MCF 10A (cell line): ENCODE results near the gene CCDC61. TPM values are rescaled to one million over a fixed set of nuclear protein-coding genes. Genes with fewer than 3 reads are reported as not detected.
A peak's percentile ranks its signal among the peaks of the same experiment; 100 is the strongest.

Experiments
- BruUV-seq: library from RNA; stranded (reverse); fragments of 400-500 nt; replicated peaks from 2 replicates; lab custom pipeline; 2021; lab: Mats Ljungman, UMichigan
- CTCF ChIA-PET: fragments of 300-600 bp; sonication (Branson Sonifier 250); formaldehyde crosslinking; extraction: SDS; loops from one replicate; lab custom pipeline; 2021; ENCODE audit warnings: antibody characterized with exemption, inconsistent platforms; lab: Yijun Ruan, JAX
- POLR2A ChIA-PET: fragments of 300-600, 350-650 bp; sonication (Branson Sonifier 250); formaldehyde crosslinking; extraction: SDS; loops from one replicate; lab custom pipeline; 2020; ENCODE audit warnings: antibody characterized with exemption, inconsistent platforms; lab: Yijun Ruan, JAX
- DNase-seq: peaks from one replicate; pipeline ENCODE4 v3.0.0-alpha.2; 2018; ENCODE audit not compliant: unreplicated experiment
- H3K27ac Mint-ChIP-seq: one replicate; pipeline ENCODE4 v1.8.0; 2022; ENCODE audit warnings: mild to moderate bottlenecking, low read depth, mixed read lengths; ENCODE audit not compliant: unreplicated experiment
- H3K27me3 Mint-ChIP-seq: one replicate; pipeline ENCODE4 v1.8.0; 2022; ENCODE audit warnings: mixed read lengths; ENCODE audit not compliant: insufficient read depth, unreplicated experiment
- H3K36me3 Mint-ChIP-seq: one replicate; pipeline ENCODE4 v1.8.0; 2022; ENCODE audit warnings: mild to moderate bottlenecking, moderate library complexity, mixed read lengths; ENCODE audit not compliant: insufficient read depth, unreplicated experiment
- H3K4me1 Mint-ChIP-seq: one replicate; pipeline ENCODE4 v1.8.0; 2022; ENCODE audit warnings: mixed read lengths; ENCODE audit not compliant: insufficient read depth, unreplicated experiment
- H3K4me3 Mint-ChIP-seq: one replicate; pipeline ENCODE4 v1.8.0; 2022; ENCODE audit warnings: mild to moderate bottlenecking, moderate library complexity, mixed read lengths; ENCODE audit not compliant: unreplicated experiment
- H3K9me3 Mint-ChIP-seq: one replicate; pipeline ENCODE4 v1.8.0; 2022; ENCODE audit warnings: mixed read lengths; ENCODE audit not compliant: unreplicated experiment
- intact Hi-C: fragments of 100-400 bp; cut with micrococcal nuclease; formaldehyde crosslinking; loops from 2 replicates; pipeline ENCODE4 v1.14.1; 2022
- total RNA-seq: library from RNA; stranded (reverse); gene quantifications from 2 replicates; pipeline ENCODE4 v1.2.3, GENCODE V29; 2022
- TF ChIP-seq, protein P1 (sequence below): fragments of 200-600 bp; IDR thresholded peaks from one replicate; pipeline ENCODE4 v1.8.0; 2022; ENCODE audit warnings: antibody characterized with exemption, mild to moderate bottlenecking; ENCODE audit not compliant: unreplicated experiment

CCDC61 gene
- total RNA-seq, 1 experiment from 2014 or later = 18.9 TPM

- intact Hi-C loops = loop anchor here (10.0 kb wide), 1 partner anchor 111 kb away; the partner anchor contains the start of gene IRF2BP1
- Mint-ChIP-seq H3K36me3 (no peaks in the 10 kb centered on the region), H3K9me3 (no peaks in the 10 kb centered on the region), H3K27me3 (peaks cover under 1% of the 10 kb centered on the region), H3K4me3 (no peak overlapping the region), H3K27ac (no peak overlapping the region), H3K4me1 (peaks cover 33% of the 10 kb centered on the region)
- ChIA-PET CTCF (interaction anchor here (0.6 to 1.6 kb wide), 9 partner anchors 10 to 192 kb away, joined by 3 to 11 read pairs (median 4); no protein-coding TSS in a partner anchor), POLR2A (interaction anchor here (0.6 to 3.2 kb wide), 20 partner anchors 9 to 266 kb away, joined by 3 to 22 read pairs (median 6); partner anchors contain the start of genes FBXO46, IRF2BP1, MYPOP and SIX5)
- DNase-seq = no peak
- TF ChIP-seq, protein P1, sequence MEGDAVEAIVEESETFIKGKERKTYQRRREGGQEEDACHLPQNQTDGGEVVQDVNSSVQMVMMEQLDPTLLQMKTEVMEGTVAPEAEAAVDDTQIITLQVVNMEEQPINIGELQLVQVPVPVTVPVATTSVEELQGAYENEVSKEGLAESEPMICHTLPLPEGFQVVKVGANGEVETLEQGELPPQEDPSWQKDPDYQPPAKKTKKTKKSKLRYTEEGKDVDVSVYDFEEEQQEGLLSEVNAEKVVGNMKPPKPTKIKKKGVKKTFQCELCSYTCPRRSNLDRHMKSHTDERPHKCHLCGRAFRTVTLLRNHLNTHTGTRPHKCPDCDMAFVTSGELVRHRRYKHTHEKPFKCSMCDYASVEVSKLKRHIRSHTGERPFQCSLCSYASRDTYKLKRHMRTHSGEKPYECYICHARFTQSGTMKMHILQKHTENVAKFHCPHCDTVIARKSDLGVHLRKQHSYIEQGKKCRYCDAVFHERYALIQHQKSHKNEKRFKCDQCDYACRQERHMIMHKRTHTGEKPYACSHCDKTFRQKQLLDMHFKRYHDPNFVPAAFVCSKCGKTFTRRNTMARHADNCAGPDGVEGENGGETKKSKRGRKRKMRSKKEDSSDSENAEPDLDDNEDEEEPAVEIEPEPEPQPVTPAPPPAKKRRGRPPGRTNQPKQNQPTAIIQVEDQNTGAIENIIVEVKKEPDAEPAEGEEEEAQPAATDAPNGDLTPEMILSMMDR = no peak
- TSS peak; percentile 66 for BruUV-seq
Measured at GRCh38 chr19:45995715-45996385, 583 bp downstream of the CCDC61 start.

- no peaks in the 10 kb centered on the region for H3K9me3 Mint-ChIP-seq
- no TSS peak for BruUV-seq
- no peak for DNase-seq
- TF ChIP-seq, protein P1 = no peak
- H3K27ac Mint-ChIP-seq = no peak overlapping the region
- no peak overlapping the region for H3K4me3 Mint-ChIP-seq
- intact Hi-C loops = loop anchor here (10.0 kb wide), 1 partner anchor 112 kb away; the partner anchor contains the start of gene IRF2BP1
- H3K27me3 Mint-ChIP-seq = no peaks in the 10 kb centered on the region
- H3K36me3 Mint-ChIP-seq = peaks cover 6% of the 10 kb centered on the region
- peaks cover 33% of the 10 kb centered on the region for H3K4me1 Mint-ChIP-seq
- CTCF ChIA-PET = interaction anchor here (0.6 to 1.2 kb wide), 3 partner anchors 14 to 188 kb away, joined by 3 to 5 read pairs (median 5); no protein-coding TSS in a partner anchor
- POLR2A ChIA-PET = interaction anchor here (0.6 to 3.2 kb wide), 2 partner anchors 15 to 111 kb away, joined by 5 to 22 read pairs; partner anchors contain the start of gene IRF2BP1
Measured at GRCh38 chr19:45996933-45997332, 1.7 kb downstream of the CCDC61 start.

- no peak overlapping the region for H3K4me3 Mint-ChIP-seq
- no peaks in the 10 kb centered on the region for H3K9me3 Mint-ChIP-seq
- no peak for DNase-seq
- no peak overlapping the region for H3K27ac Mint-ChIP-seq
- CTCF ChIA-PET = interaction anchor here (1.1 to 2.1 kb wide), 2 partner anchors 11 to 18 kb away, joined by 3 to 8 read pairs; no protein-coding TSS in a partner anchor
- H3K36me3 Mint-ChIP-seq = peaks cover 15% of the 10 kb centered on the region
- no peaks in the 10 kb centered on the region for H3K27me3 Mint-ChIP-seq
- H3K4me1 Mint-ChIP-seq = peaks cover 33% of the 10 kb centered on the region
- POLR2A ChIA-PET = no interaction called here
- TF ChIP-seq, protein P1 = no peak
- intact Hi-C loops = loop anchor here (10.0 kb wide), 1 partner anchor 114 kb away; the partner anchor contains the start of gene IRF2BP1
- no TSS peak for BruUV-seq
Measured at GRCh38 chr19:45998834-45999233, 3.6 kb downstream of the CCDC61 start.

DNA sequence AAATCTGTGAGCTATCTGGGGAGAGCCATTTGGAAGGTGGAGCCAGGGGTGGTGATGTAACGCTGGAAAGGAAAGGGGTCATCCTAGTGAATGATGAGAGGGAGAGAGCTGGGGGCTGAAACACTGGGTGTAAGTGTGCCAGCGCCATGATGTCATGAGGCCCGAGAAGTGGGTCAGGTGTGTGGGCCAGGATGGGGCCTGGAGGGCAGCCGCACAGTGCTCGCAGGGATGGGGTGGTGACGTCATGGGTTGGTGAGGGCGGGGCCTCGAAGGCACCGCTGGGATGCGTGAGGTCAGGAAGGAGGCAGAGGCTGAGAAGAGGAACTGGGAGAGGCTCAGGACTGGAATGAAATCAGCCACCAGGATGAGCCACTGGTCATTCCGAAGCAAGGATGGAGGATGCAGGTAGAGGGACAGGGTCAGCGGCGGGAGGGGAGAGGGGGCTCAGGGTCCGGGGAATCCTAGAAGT lies 4.4 kb downstream of the CCDC61 start:
- BruUV-seq = no TSS peak
- H3K9me3 Mint-ChIP-seq = no peaks in the 10 kb centered on the region
- ChIA-PET POLR2A (no interaction called here), CTCF (interaction anchor here (1.1 to 2.1 kb wide), 2 partner anchors 10 to 18 kb away, joined by 3 to 8 read pairs; no protein-coding TSS in a partner anchor)
- DNase-seq = no peak
- no peaks in the 10 kb centered on the region for H3K27me3 Mint-ChIP-seq
- TF ChIP-seq, protein P1 = no peak
- H3K36me3 Mint-ChIP-seq = peaks cover 22% of the 10 kb centered on the region
- no peak overlapping the region for H3K4me3 Mint-ChIP-seq
- H3K4me1 Mint-ChIP-seq = peaks cover 33% of the 10 kb centered on the region
- intact Hi-C loops = loop anchor here (10.0 kb wide), 1 partner anchor 115 kb away; the partner anchor contains the start of gene IRF2BP1
- H3K27ac Mint-ChIP-seq = no peak overlapping the region
